Activated B cell treated with CpG ODN at 0.5 μM for 24 hours (primary cell): ENCODE measurements around the gene JMJD1C. TPM values are rescaled to one million over a fixed set of nuclear protein-coding genes. Genes with fewer than 3 reads are reported as not detected.
"Not testable (repeated sequence)": the region's sequence is repeated elsewhere in the genome, so short reads cannot be mapped to it uniquely, and the experiment has no call there.

Experiments used
- ATAC-seq: fragments of 200-7000 bp; cut with Tn5 transposase; one replicate; pipeline ENCODE4 v1.10.0; 2021; ENCODE audit warnings: low read depth, mild to moderate bottlenecking, moderate library complexity
- CTCF ChIA-PET: fragments of 350-600 bp; sonication (Branson Sonifier 250); formaldehyde crosslinking; loops from one replicate; lab custom pipeline; 2021; ENCODE audit warnings: antibody characterized with exemption; lab: Charles Lee
- POLR2A ChIA-PET: fragments of 350-600 bp; sonication (Branson Sonifier 250); formaldehyde crosslinking; loops from one replicate; lab custom pipeline; 2021; ENCODE audit warnings: antibody characterized with exemption; lab: Charles Lee
- DNase-seq: peaks from one replicate; pipeline ENCODE4 v3.0.0; 2022
- H3K27ac Mint-ChIP-seq: one replicate; pipeline ENCODE4 v1.8.0; 2020; ENCODE audit warnings: mixed read lengths
- H3K27me3 Mint-ChIP-seq: one replicate; pipeline ENCODE4 v1.8.0; 2021; ENCODE audit warnings: mixed read lengths
- H3K36me3 Mint-ChIP-seq: one replicate; pipeline ENCODE4 v1.8.0; 2021; ENCODE audit warnings: low read depth, mixed read lengths
- H3K4me1 Mint-ChIP-seq: one replicate; pipeline ENCODE4 v1.8.0; 2021; ENCODE audit warnings: mixed read lengths
- H3K4me3 Mint-ChIP-seq: one replicate; pipeline ENCODE4 v1.8.0; 2020; ENCODE audit warnings: mild to moderate bottlenecking, mixed read lengths
- H3K9me3 Mint-ChIP-seq: one replicate; pipeline ENCODE4 v1.8.0; 2020; ENCODE audit warnings: mixed read lengths
- intact Hi-C: fragments of 100-400 bp; cut with micrococcal nuclease; formaldehyde crosslinking; loops from one replicate; pipeline ENCODE4 v1.15.1; 2024
- total RNA-seq: library from RNA; stranded (reverse); gene quantifications from 2 replicates; pipeline ENCODE4 v1.2.3, GENCODE V29; 2022
- TF ChIP-seq, protein P1 (sequence below): fragments of 200-600 bp; IDR thresholded peaks from one replicate; pipeline ENCODE4 v1.8.0; 2022; ENCODE audit warnings: antibody characterized with exemption, mild to moderate bottlenecking

The JMJD1C gene
- total RNA-seq, 1 donor from 2014 or later, result 176 TPM

DNA sequence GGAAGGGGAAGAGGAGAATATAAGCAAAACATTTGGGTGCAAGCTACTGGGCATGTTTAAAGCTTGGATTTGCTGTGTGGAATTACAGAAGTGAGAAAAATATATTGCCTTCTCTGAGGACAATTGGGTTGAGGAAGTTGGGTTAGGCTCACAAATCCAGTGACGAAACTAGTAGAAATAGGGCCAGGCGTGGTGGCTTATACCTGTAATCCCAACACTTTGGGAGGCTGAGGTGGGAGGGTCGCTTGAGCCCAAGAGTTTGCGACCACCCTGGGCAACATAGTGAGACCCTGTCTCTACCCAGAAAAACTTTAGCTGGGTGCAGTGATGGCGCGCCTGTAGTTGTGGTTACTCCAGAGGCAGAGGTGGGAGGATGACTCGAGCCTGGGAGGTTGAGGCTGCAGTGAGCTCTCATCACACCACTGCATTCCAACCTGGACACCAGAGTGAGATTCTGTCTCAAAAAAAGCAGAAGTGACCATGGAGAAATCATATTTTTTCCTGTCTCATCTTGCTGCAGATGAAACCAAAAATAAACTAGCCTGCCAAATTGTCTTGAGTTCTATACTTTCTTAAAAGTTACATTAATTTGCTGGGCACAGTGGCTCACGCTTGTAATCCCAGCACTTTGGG, 310.3 kb downstream of the JMJD1C start:
- DNase-seq (no peak), ATAC-seq (no peak)
- peaks cover 52% of the 10 kb centered on the region for H3K36me3 Mint-ChIP-seq
- intact Hi-C loops, result loop anchor here (5.0 kb wide), 1 partner anchor 908 kb away; no protein-coding TSS in a partner anchor
- no peak overlapping the region for H3K4me3 Mint-ChIP-seq
- no peak overlapping the region for H3K27ac Mint-ChIP-seq
- CTCF ChIA-PET, result interaction anchor here (0.7 to 4.2 kb wide), 4 partner anchors 11 to 565 kb away, joined by 3 to 31 read pairs (median 12); no protein-coding TSS in a partner anchor
- TF ChIP-seq, protein P1, sequence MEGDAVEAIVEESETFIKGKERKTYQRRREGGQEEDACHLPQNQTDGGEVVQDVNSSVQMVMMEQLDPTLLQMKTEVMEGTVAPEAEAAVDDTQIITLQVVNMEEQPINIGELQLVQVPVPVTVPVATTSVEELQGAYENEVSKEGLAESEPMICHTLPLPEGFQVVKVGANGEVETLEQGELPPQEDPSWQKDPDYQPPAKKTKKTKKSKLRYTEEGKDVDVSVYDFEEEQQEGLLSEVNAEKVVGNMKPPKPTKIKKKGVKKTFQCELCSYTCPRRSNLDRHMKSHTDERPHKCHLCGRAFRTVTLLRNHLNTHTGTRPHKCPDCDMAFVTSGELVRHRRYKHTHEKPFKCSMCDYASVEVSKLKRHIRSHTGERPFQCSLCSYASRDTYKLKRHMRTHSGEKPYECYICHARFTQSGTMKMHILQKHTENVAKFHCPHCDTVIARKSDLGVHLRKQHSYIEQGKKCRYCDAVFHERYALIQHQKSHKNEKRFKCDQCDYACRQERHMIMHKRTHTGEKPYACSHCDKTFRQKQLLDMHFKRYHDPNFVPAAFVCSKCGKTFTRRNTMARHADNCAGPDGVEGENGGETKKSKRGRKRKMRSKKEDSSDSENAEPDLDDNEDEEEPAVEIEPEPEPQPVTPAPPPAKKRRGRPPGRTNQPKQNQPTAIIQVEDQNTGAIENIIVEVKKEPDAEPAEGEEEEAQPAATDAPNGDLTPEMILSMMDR, result no peak
- POLR2A ChIA-PET, result no interaction called here
- H3K4me1 Mint-ChIP-seq, result peaks cover 12% of the 10 kb centered on the region
- H3K27me3 Mint-ChIP-seq, result no peaks in the 10 kb centered on the region
- no peaks in the 10 kb centered on the region for H3K9me3 Mint-ChIP-seq

DNA sequence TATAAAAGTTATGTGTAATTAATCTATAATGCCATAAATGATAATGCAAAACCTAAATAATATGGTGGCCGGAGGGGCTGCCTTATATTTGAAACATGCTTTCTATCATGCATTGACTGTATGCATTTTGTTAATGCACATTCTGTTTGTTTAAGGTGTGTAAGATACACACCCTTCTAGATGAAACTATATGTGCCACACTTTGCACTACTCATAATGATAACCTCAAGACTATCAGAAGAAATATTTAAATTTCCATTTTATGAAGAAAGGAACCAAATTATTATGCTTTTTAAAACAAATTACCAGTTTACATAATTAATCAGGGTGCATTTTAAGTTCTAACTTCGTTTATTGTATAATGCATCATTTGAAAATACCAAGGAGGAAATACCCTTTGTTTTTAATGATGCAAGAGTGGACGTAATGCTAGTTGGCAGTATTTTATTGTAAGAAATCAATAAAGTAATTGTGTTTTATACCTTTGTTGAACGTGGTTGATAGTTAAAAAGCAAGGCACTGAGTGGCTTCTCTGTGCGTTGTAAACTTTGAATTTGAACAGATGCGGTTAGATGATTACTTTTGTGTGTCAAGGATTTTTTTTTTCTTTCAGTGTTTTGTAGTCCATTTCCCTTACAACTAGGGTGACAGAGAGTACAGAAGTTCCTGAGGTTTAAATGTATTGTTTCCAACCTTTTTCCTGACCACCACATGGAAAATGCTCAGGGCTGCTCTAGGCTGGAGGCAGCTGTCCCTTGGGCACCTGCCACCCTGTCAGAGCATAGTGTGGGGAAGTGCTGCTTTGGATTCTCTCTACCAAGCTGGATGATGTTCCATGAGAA, 311.0 kb downstream of the JMJD1C start:
- H3K36me3 Mint-ChIP-seq, result peaks cover 54% of the 10 kb centered on the region
- intact Hi-C loops, result loop anchor here (5.0 kb wide), 1 partner anchor 907 kb away; no protein-coding TSS in a partner anchor
- TF ChIP-seq, protein P1, result no peak

DNA sequence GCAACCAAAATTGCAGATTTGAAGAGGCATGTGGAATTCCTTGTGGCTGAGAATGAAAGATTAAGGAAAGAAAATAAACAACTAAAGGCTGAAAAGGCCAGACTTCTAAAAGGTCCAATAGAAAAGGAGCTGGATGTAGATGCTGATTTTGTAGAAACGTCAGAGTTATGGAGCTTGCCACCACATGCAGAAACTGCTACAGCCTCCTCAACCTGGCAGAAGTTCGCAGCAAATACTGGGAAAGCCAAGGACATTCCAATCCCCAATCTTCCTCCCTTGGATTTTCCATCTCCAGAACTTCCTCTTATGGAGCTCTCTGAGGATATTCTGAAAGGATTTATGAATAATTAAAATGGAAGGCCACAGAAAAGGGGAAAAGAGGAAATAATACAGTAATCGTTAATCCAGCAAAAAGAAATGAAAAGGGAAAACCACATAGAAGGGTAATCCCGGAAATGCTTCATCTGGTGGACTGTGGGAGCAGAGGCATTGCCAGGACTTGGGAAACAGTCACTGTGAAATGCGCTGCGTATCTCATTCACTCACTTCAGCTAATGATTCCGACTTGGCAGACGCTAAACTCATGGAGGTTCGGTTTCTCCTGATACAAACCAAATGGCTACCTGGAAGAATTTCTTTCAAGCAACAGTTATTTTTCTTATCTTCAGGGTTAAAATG, 311.8 kb downstream of the JMJD1C start:
- POLR2A ChIA-PET, ATAC-seq, H3K4me3 Mint-ChIP-seq, H3K9me3 Mint-ChIP-seq, DNase-seq, intact Hi-C loops, H3K27ac Mint-ChIP-seq, H3K27me3 Mint-ChIP-seq: not testable (repeated sequence)
- H3K36me3 Mint-ChIP-seq, result peaks cover 59% of the 10 kb centered on the region
- CTCF ChIA-PET, result interaction anchor here (2.3 kb wide), 1 partner anchor 13 kb away, joined by 7 read pairs; no protein-coding TSS in a partner anchor
- H3K4me1 Mint-ChIP-seq, result peaks cover 12% of the 10 kb centered on the region

More for the DNA sequence above, 311.0 kb downstream of the JMJD1C start:
- Mint-ChIP-seq H3K4me1 (peaks cover 12% of the 10 kb centered on the region), H3K27ac (no peak overlapping the region), H3K9me3 (no peaks in the 10 kb centered on the region), H3K4me3 (no peak overlapping the region), H3K27me3 (no peaks in the 10 kb centered on the region)
- CTCF ChIA-PET, result interaction anchor here (0.7 kb wide), 1 partner anchor 12 kb away, joined by 3 read pairs; no protein-coding TSS in a partner anchor
- no peak for ATAC-seq
- POLR2A ChIA-PET, result no interaction called here
- DNase-seq, result no peak

DNA sequence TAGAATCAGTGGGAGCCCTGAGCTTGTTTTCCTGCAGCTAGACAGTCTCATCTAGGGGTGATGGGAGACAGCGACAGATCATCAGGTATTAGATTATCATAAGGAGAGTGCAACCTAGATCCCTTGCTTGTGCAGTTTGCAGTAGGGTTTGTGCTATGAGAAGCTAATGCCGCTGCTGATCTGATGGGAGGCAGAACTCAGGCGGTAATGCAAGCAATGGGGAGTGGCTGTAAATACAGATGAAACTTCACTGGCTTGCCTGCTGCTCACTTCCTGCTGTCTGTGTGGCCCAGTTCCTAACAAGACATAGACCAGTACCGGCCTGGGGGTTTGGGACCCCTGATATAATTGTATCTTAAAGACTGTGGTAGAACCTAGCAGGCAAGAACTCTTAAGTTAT, 315.0 kb downstream of the JMJD1C start:
- DNase-seq (no peak), ATAC-seq (no peak)
- ChIA-PET CTCF (no interaction called here), POLR2A (no interaction called here)
- intact Hi-C loops, result no loop called here
- Mint-ChIP-seq H3K27ac (no peak overlapping the region), H3K4me1 (peaks cover 22% of the 10 kb centered on the region), H3K9me3 (no peaks in the 10 kb centered on the region), H3K27me3 (no peaks in the 10 kb centered on the region), H3K36me3 (peaks cover 81% of the 10 kb centered on the region), H3K4me3 (no peak overlapping the region)
- TF ChIP-seq, protein P1, result no peak

DNA sequence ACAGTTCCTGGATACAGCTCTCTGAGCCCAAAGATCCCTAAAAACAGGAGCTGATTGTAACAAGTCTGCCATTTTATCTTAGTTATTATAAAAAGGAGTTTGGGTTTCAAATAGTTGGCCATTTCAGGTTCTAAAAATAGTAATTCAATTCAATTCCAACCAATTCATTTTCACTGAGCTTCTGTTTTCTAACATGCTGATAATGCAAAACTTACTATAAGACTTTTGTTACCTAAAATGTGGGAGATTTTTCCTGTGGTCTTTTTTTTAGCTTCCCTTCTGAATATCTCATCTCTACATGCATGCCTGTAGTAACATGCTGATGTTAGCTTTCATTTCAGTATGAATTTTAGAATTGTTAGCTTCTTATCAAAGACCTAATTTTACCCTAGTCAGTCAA, 319.3 kb downstream of the JMJD1C start:
- TF ChIP-seq, protein P1, result no peak
- DNase-seq (no peak), ATAC-seq (no peak)
- Mint-ChIP-seq H3K4me3 (no peak overlapping the region), H3K36me3 (peaks cover 57% of the 10 kb centered on the region), H3K27me3 (no peaks in the 10 kb centered on the region), H3K4me1 (peaks cover 53% of the 10 kb centered on the region), H3K27ac (no peak overlapping the region), H3K9me3 (no peaks in the 10 kb centered on the region)
- ChIA-PET POLR2A (no interaction called here), CTCF (interaction anchor here (0.8 to 2.0 kb wide), 4 partner anchors 12 to 654 kb away, joined by 3 to 9 read pairs (median 4); no protein-coding TSS in a partner anchor)
- intact Hi-C loops, result no loop called here
